H9 (cell line): ENCODE results near the gene HIPK3. TPM values are rescaled to one million over a fixed set of nuclear protein-coding genes. Genes with fewer than 3 reads are reported as not detected.

Experiments
- DNase-seq: peaks from one replicate; pipeline ENCODE4 v3.0.0-alpha.2; 2017
- H2AFZ ChIP-seq: one replicate; pipeline ENCODE4 v1.6.1; 2013; ENCODE audit warnings: mild to moderate bottlenecking, low read length, control low read depth, moderate library complexity
- H2AK5ac ChIP-seq: 2 replicates; pipeline ENCODE4 v1.6.1; 2013; ENCODE audit warnings: low read length, control low read depth, mixed read lengths; ENCODE audit not compliant: insufficient read length
- H2BK120ac ChIP-seq: one replicate; pipeline ENCODE4 v1.6.1; 2013; ENCODE audit warnings: low read depth, mild to moderate bottlenecking, low read length, control low read depth, inconsistent platforms; ENCODE audit not compliant: poor library complexity, severe bottlenecking
- H2BK12ac ChIP-seq: 2 replicates; pipeline ENCODE4 v1.6.1; 2013; ENCODE audit warnings: low read length, control low read depth, mixed read lengths, low read depth; ENCODE audit not compliant: insufficient read length
- H2BK15ac ChIP-seq: 2 replicates; pipeline ENCODE4 v1.6.1; 2013; ENCODE audit warnings: low read depth, low read length, control low read depth
- H2BK20ac ChIP-seq: one replicate; pipeline ENCODE4 v1.6.1; 2013; ENCODE audit warnings: low read depth, mild to moderate bottlenecking, low read length, control low read depth, inconsistent platforms; ENCODE audit not compliant: poor library complexity, severe bottlenecking
- H2BK5ac ChIP-seq: 2 replicates; pipeline ENCODE4 v1.6.1; 2013; ENCODE audit warnings: low read length, control low read depth, mixed read lengths; ENCODE audit not compliant: insufficient read length
- H3K14ac ChIP-seq: 2 replicates; pipeline ENCODE4 v1.6.1; 2013; ENCODE audit warnings: low read length, control low read depth; ENCODE audit not compliant: insufficient read depth
- H3K18ac ChIP-seq: 2 replicates; pipeline ENCODE4 v1.6.1; 2013; ENCODE audit warnings: low read depth, mild to moderate bottlenecking, mixed read lengths, low read length, control low read depth; ENCODE audit not compliant: insufficient read length
- H3K23ac ChIP-seq: 2 replicates; pipeline ENCODE4 v1.6.1; 2013; ENCODE audit warnings: low read length, control low read depth, mixed read lengths, low read depth; ENCODE audit not compliant: insufficient read length
- H3K23me2 ChIP-seq: 2 replicates; pipeline ENCODE4 v1.6.1; 2013; ENCODE audit warnings: low read depth, mild to moderate bottlenecking, mixed read lengths, low read length, control low read depth; ENCODE audit not compliant: insufficient read length, poor library complexity, severe bottlenecking
- H3K27ac ChIP-seq: 2 replicates; pipeline ENCODE4 v1.5.1; 2013; ENCODE audit warnings: low read length, control low read depth, mixed read lengths, low read depth; ENCODE audit not compliant: insufficient read length
- H3K27me3 ChIP-seq: 2 replicates; pipeline ENCODE4 v1.6.1; 2013; ENCODE audit warnings: low read length, control low read depth, inconsistent platforms; ENCODE audit not compliant: insufficient read depth
- H3K4ac ChIP-seq: 2 replicates; pipeline ENCODE4 v1.6.1; 2013; ENCODE audit warnings: low read depth, mild to moderate bottlenecking, control low read depth, inconsistent platforms, low read length, moderate library complexity
- H3K4me1 ChIP-seq: 2 replicates; pipeline ENCODE4 v1.6.1; 2013; ENCODE audit warnings: low read length, control low read depth, inconsistent platforms; ENCODE audit not compliant: insufficient read depth
- H3K4me2 ChIP-seq: 2 replicates; pipeline ENCODE4 v1.6.1; 2013; ENCODE audit warnings: low read length, control low read depth, mixed read lengths; ENCODE audit not compliant: insufficient read length, insufficient read depth
- H3K56ac ChIP-seq: 2 replicates; pipeline ENCODE4 v1.6.1; 2013; ENCODE audit warnings: low read depth, mild to moderate bottlenecking, mixed read lengths, low read length, control low read depth; ENCODE audit not compliant: insufficient read length
- H3K79me1 ChIP-seq: 2 replicates; pipeline ENCODE4 v1.6.1; 2013; ENCODE audit warnings: low read depth, mild to moderate bottlenecking, moderate library complexity, low read length, control low read depth, inconsistent platforms; ENCODE audit not compliant: insufficient read depth, poor library complexity, severe bottlenecking
- H3K79me2 ChIP-seq: 2 replicates; pipeline ENCODE4 v1.6.1; 2013; ENCODE audit warnings: low read length, control low read depth, inconsistent platforms; ENCODE audit not compliant: insufficient read depth
- H3K9ac ChIP-seq: 2 replicates; pipeline ENCODE4 v1.6.1; 2013; ENCODE audit warnings: low read length, control low read depth, mixed read lengths; ENCODE audit not compliant: insufficient read length; ENCODE audit errors: extremely low read depth
- H3K9me3 ChIP-seq: one replicate; pipeline ENCODE4 v1.6.1; 2013; ENCODE audit warnings: low read depth, low read length, inconsistent platforms; ENCODE audit not compliant: control insufficient read depth
- H3T11ph ChIP-seq: one replicate; pipeline ENCODE4 v1.6.1; 2013; ENCODE audit warnings: mild to moderate bottlenecking, low read length, control low read depth, inconsistent platforms
- H4K20me1 ChIP-seq: one replicate; pipeline ENCODE4 v1.6.1; 2013; ENCODE audit not compliant: control insufficient read depth, insufficient read length, insufficient read depth
- H4K5ac ChIP-seq: 2 replicates; pipeline ENCODE4 v1.6.1; 2013; ENCODE audit warnings: low read depth, mild to moderate bottlenecking, mixed read lengths, low read length, control low read depth; ENCODE audit not compliant: insufficient read length
- H4K8ac ChIP-seq: replicated peaks from 2 replicates; pipeline ENCODE4 v1.6.1; 2013; ENCODE audit warnings: low read length, control low read depth, mixed read lengths, low read depth; ENCODE audit not compliant: insufficient read length
- H4K91ac ChIP-seq: 2 replicates; pipeline ENCODE4 v1.6.1; 2013; ENCODE audit warnings: low read depth, mild to moderate bottlenecking, moderate library complexity, mixed read lengths, low read length, control low read depth; ENCODE audit not compliant: insufficient read length
- H3K27ac Mint-ChIP-seq, 3 experiments: 2 replicates in 2 of 3; 3 replicates in 1 of 3; pipeline ENCODE4 v1.8.0; 2020 to 2021; ENCODE audit warnings: mixed read lengths in 3 of 3, mild to moderate bottlenecking in 1 of 3, moderate library complexity in 1 of 3
- H3K27me3 Mint-ChIP-seq: 2 replicates; pipeline ENCODE4 v1.8.0; 2021; ENCODE audit warnings: low read depth, mild to moderate bottlenecking, moderate library complexity, mixed read lengths
- H3K36me3 Mint-ChIP-seq, 3 experiments: 2 replicates in 2 of 3; 3 replicates in 1 of 3; pipeline ENCODE4 v1.8.0; 2020 to 2021; ENCODE audit warnings: low read depth in 3 of 3, mixed read lengths in 3 of 3; ENCODE audit not compliant: insufficient read depth in 1 of 3
- H3K4me1 Mint-ChIP-seq, 2 experiments: 2 replicates each; pipeline ENCODE4 v1.8.0; 2020; ENCODE audit warnings: mixed read lengths in 2 of 2
- H3K4me3 Mint-ChIP-seq, 2 experiments: 2 replicates in 1 of 2; 3 replicates in 1 of 2; pipeline ENCODE4 v1.8.0; 2020 to 2021; ENCODE audit warnings: mild to moderate bottlenecking in 2 of 2, mixed read lengths in 2 of 2, moderate library complexity in 1 of 2
- H3K9me3 Mint-ChIP-seq, 2 experiments: 2 replicates in 1 of 2; 3 replicates in 1 of 2; pipeline ENCODE4 v1.8.0; 2020; ENCODE audit warnings: mild to moderate bottlenecking in 2 of 2, mixed read lengths in 2 of 2, moderate library complexity in 1 of 2
- WGBS: extraction: QIAGEN DNeasy Blood & Tissue Kit; methylation state at CpG from one replicate; pipeline ENCODE4 v1.1.7; 2013; ENCODE audit warnings: missing lambda C conversion rate, low lambda C conversion rate, mixed read lengths; ENCODE audit not compliant: insufficient read length; ENCODE audit errors: extremely low coverage; 5-methylcytosine and 5-hydroxymethylcytosine counted together
- total RNA-seq: library from RNA; stranded (reverse); gene quantifications from 2 replicates; pipeline ENCODE4 v1.2.1, GENCODE V29; 2021
- TF ChIP-seq, protein P1 (sequence below): fragments of 200-600 bp; sonication (generic); conservative IDR thresholded peaks from 3 replicates; pipeline ENCODE4 v1.8.0; 2021; ENCODE audit warnings: antibody characterized with exemption, mild to moderate bottlenecking

HIPK3 gene
- total RNA-seq, 1 experiment from 2014 or later = 23.4 TPM

DNA sequence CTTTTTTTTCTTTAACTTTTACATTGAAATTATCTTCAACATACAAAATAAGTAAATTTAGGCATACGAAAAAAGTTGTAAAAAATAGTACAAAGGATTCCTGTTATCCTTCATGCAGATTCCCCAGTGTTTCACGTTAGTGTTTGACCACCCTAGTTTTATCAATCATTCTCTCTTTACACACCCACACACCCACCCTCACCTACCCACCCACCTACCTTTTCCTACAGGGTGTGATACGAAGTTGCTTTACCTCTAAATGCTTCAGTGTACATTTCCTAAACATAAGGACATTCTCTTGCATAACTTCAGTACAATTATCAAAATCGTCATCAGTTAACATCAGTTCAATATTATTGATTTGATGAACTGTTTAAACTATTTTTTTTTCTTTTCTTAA, 37.0 kb downstream of the HIPK3 start:
- Mint-ChIP-seq H3K4me3 (no peak overlapping the region), H3K4me1 (no peaks in the 10 kb centered on the region), H3K27ac (no peak overlapping the region), H3K9me3 (peaks cover 3% of the 10 kb centered on the region in 2 experiments; a peak in 4 of 5 replicates), H3K36me3 (peaks cover 6 to 17% (median 8%) of the 10 kb centered on the region in 3 experiments; a peak in 6 of 7 replicates), H3K27me3 (no peaks in the 10 kb centered on the region; the same call in 1 of the 2 replicates)
- no peak overlapping the region for H3T11ph ChIP-seq
- H3K23me2 ChIP-seq = no peaks in the 10 kb centered on the region
- H3K79me1 ChIP-seq = no peaks in the 10 kb centered on the region
- no peaks in the 10 kb centered on the region for H3K4me1 ChIP-seq
- H4K20me1 ChIP-seq = no peaks in the 10 kb centered on the region
- TF ChIP-seq, protein P1, sequence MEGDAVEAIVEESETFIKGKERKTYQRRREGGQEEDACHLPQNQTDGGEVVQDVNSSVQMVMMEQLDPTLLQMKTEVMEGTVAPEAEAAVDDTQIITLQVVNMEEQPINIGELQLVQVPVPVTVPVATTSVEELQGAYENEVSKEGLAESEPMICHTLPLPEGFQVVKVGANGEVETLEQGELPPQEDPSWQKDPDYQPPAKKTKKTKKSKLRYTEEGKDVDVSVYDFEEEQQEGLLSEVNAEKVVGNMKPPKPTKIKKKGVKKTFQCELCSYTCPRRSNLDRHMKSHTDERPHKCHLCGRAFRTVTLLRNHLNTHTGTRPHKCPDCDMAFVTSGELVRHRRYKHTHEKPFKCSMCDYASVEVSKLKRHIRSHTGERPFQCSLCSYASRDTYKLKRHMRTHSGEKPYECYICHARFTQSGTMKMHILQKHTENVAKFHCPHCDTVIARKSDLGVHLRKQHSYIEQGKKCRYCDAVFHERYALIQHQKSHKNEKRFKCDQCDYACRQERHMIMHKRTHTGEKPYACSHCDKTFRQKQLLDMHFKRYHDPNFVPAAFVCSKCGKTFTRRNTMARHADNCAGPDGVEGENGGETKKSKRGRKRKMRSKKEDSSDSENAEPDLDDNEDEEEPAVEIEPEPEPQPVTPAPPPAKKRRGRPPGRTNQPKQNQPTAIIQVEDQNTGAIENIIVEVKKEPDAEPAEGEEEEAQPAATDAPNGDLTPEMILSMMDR = no peak
- no peak for DNase-seq
- no peak overlapping the region for H2BK20ac ChIP-seq
- no peak overlapping the region for H2BK15ac ChIP-seq
- H2AK5ac ChIP-seq = no peak overlapping the region
- no peak overlapping the region for H3K27ac ChIP-seq
- H3K14ac ChIP-seq = no peak overlapping the region
- no peak overlapping the region for H2BK12ac ChIP-seq
- no peak overlapping the region for H3K18ac ChIP-seq
- H3K4ac ChIP-seq = no peak overlapping the region
- no peak overlapping the region for H2AFZ ChIP-seq
- H3K9ac ChIP-seq = no peak overlapping the region
- WGBS = no CpG with 5 or more reads among the region's 4 CpGs
- H2BK120ac ChIP-seq = no peak overlapping the region
- no peaks in the 10 kb centered on the region for H3K27me3 ChIP-seq
- no peak overlapping the region for H3K4me2 ChIP-seq
- H4K8ac ChIP-seq = no peak overlapping the region
- no peak overlapping the region for H3K56ac ChIP-seq
- no peaks in the 10 kb centered on the region for H3K9me3 ChIP-seq
- no peak overlapping the region for H3K23ac ChIP-seq
- no peaks in the 10 kb centered on the region for H3K79me2 ChIP-seq
- no peak overlapping the region for H2BK5ac ChIP-seq
- H4K5ac ChIP-seq = no peak overlapping the region
- no peak overlapping the region for H4K91ac ChIP-seq
